ENCODE data around the gene BMP6. TPM values are rescaled to one million over a fixed set of nuclear protein-coding genes. Genes with fewer than 3 reads are reported as not detected.
A peak's percentile ranks its signal among the peaks of the same experiment; 100 is the strongest.
"Not testable (repeated sequence)": the region's sequence is repeated elsewhere in the genome, so short reads cannot be mapped to it uniquely, and the experiment has no call there.

The BMP6 gene
- total and polyA plus RNA-seq, 12 donors: 0.59 to 4.1 (median 2.6) TPM

- 92 to 93% methylated on average over 25 of the region's 25 CpGs for WGBS, 2 donors
- H3K36me3 ChIP-seq: peaks cover 0 to 100% (median 70%) of the 10 kb centered on the region in 9 donors
Observed at GRCh38 chr6:7888587-7889357, 162.9 kb downstream of the BMP6 start.

DNA sequence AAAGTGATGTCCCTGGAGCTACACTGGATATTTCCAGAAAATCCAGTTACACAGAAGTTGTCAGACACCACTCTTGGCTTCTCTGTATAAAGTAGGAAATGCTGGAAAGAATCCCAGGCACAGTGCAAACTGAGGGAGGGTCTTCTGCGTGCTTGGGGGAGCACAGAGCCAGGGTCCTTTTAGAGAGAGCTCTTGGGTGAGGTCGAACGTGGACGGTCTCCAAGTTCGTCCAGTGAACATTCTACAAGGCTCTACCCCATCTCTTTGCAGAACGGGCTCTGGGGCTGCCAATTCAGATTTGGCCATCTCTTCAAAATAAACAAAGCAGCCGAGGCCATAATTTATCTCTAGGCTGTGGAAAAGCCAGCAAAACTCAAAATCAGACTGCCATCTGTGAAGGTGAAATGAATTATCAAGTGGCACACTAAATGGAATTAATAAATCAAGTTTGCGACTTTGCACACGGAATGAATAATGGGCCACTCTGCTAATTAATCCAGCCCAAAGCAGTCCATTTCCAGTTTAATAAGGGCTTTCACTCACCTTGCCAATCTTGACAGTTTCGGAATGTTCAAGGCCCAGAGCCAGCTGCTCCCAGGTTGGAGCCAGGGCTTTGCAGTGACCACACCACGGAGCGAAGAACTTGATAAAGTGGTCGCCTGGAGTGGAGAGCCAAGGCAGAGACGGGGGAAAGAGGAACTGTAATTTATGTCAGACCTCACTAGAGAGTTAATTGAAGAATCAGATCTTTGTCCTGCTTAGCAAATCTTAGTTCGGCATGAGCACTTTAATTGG, 165.4 kb downstream of the BMP6 start:
- ATAC-seq: peak in 3 of 8 donors; percentile 27 to 75 (median 36)
- Histone ChIP-seq H3K4me3 (no peak overlapping the region), H3K4me1 (peaks cover 0 to 14% (median 0%) of the 10 kb centered on the region in 9 donors), H3K27ac (no peak overlapping the region), H3K27me3 (no peaks in the 10 kb centered on the region), H3K36me3 (peaks cover 0 to 100% (median 57%) of the 10 kb centered on the region in 9 donors), H3K9me3 (no peaks in the 10 kb centered on the region)
- WGBS, 2 donors: 61 to 63% methylated on average over 15 of the region's 15 CpGs
- TF ChIP-seq CTCF (IDR thresholded peaks at IDR 0.05): no peak
- DNase-seq: no peak
- intact Hi-C loops (cut with DNase I): no loop called here

More at GRCh38 chr6:7888587-7889357, 162.9 kb downstream of the BMP6 start:
- H3K27me3 ChIP-seq: no peaks in the 10 kb centered on the region
- DNase-seq (no peak), ATAC-seq (no peak)
- peaks cover 0 to 14% (median 0%) of the 10 kb centered on the region in 9 donors for H3K4me1 ChIP-seq
- no peak for TF ChIP-seq CTCF (IDR thresholded peaks at IDR 0.05)
- H3K27ac ChIP-seq: no peak overlapping the region
- H3K4me3 ChIP-seq: no peak overlapping the region
- no peaks in the 10 kb centered on the region for H3K9me3 ChIP-seq
- intact Hi-C loops (cut with DNase I): no loop called here

DNA sequence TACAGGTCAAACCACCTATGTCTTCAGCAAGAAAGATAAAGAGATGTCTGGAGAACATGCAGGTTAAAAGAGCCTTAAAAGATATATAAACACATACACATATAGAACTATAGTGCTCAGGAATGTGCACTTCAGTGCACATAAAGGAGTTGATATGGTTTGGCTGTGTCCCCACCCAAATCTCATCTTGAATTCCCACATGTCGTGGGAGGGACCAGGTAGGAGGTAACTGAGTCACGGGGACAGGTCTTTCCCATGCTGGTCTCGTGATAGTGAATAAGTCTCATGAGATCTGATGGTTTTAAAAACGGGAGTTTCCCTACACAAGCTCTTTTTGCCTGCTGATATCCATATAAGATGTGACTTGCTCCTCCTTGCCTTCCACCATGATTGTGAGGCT, 166.5 kb downstream of the BMP6 start:
- whole genome bisulfite sequencing, 2 donors: 91 to 93% methylated on average over 4 of the region's 4 CpGs
- H3K4me1 ChIP-seq: peaks cover 0 to 14% (median 3%) of the 10 kb centered on the region in 9 donors
- H3K27me3 ChIP-seq; DNase-seq; H3K9me3 ChIP-seq; H3K27ac ChIP-seq; intact Hi-C loops (cut with DNase I); ATAC-seq; H3K4me3 ChIP-seq: not testable (repeated sequence)
- peaks cover 0 to 100% (median 46%) of the 10 kb centered on the region in 9 donors for H3K36me3 ChIP-seq

- no peak for ATAC-seq
- intact Hi-C loops (cut with DNase I): no loop called here
- H3K27me3 ChIP-seq: no peaks in the 10 kb centered on the region
- peaks cover 0 to 100% (median 49%) of the 10 kb centered on the region in 9 donors for H3K36me3 ChIP-seq
- no peak overlapping the region for H3K4me3 ChIP-seq
- no peaks in the 10 kb centered on the region for H3K9me3 ChIP-seq
- 94 to 96% methylated on average over 12 of the region's 12 CpGs for WGBS, 2 donors
- no peak for TF ChIP-seq CTCF (IDR thresholded peaks at IDR 0.05)
- peaks cover 0 to 14% (median 3%) of the 10 kb centered on the region in 9 donors for H3K4me1 ChIP-seq
- no peak for DNase-seq
- H3K27ac ChIP-seq: no peak overlapping the region
Observed at GRCh38 chr6:7893342-7893741, 167.4 kb downstream of the BMP6 start.

Data from heart right ventricle (tissue), 16 donors.